HTERT RPE-1 (cell line): Measurements from ENCODE around the gene PSMD3.
"Not testable (repeated sequence)": the region's sequence is repeated elsewhere in the genome, so short reads cannot be mapped to it uniquely, and the experiment has no call there.

Experiments
- in situ Hi-C: fragments of 300-500 bp; cut with MboI; formaldehyde crosslinking; loops from 4 replicates; pipeline ENCODE4 v1.14.3; 2020; ENCODE audit warnings: low sequenced_read_pairs

Gene PSMD3

GRCh38 chr17:39995438-39995837 lies 14.8 kb downstream of the PSMD3 start:
- in situ Hi-C loops, result no loop called here

GRCh38 chr17:39996162-39996561 lies 15.6 kb downstream of the PSMD3 start:
- in situ Hi-C loops, result no loop called here

GRCh38 chr17:39996800-39997199 lies 16.2 kb downstream of the PSMD3 start:
- in situ Hi-C loops, result no loop called here

- in situ Hi-C loops, result no loop called here
Measured at GRCh38 chr17:39997543-39997942, 16.9 kb downstream of the PSMD3 start.

- in situ Hi-C loops, result no loop called here
Measured at GRCh38 chr17:39999067-39999466, 18.5 kb downstream of the PSMD3 start.

GRCh38 chr17:40000161-40000560 lies 19.6 kb downstream of the PSMD3 start:
- in situ Hi-C loops, result no loop called here

GRCh38 chr17:40001335-40001734 lies 20.7 kb downstream of the PSMD3 start:
- in situ Hi-C loops, result not testable (repeated sequence)

- in situ Hi-C loops, result no loop called here
Measured at GRCh38 chr17:40004072-40004471, 23.5 kb downstream of the PSMD3 start.

- in situ Hi-C loops, result no loop called here
Measured at GRCh38 chr17:40004712-40005111, 24.1 kb downstream of the PSMD3 start.

GRCh38 chr17:40005520-40005919 lies 24.9 kb downstream of the PSMD3 start:
- in situ Hi-C loops, result no loop called here

- in situ Hi-C loops, result not testable (repeated sequence)
Measured at GRCh38 chr17:40010946-40011500, 30.4 kb downstream of the PSMD3 start.

GRCh38 chr17:40012017-40012647 lies 31.5 kb downstream of the PSMD3 start:
- in situ Hi-C loops, result not testable (repeated sequence)

- in situ Hi-C loops, result no loop called here
Measured at GRCh38 chr17:40014375-40014980, 33.9 kb downstream of the PSMD3 start.

GRCh38 chr17:40015005-40015997 lies 34.7 kb downstream of the PSMD3 start, which contains the start of gene CSF3:
Gene CSF3, plus strand, starts transcription at chr17:40015440. Its CDS starts 35 bp downstream, at chr17:40015475.
- in situ Hi-C loops, result no loop called here

- in situ Hi-C loops, result no loop called here
Measured at GRCh38 chr17:40015998-40016985, 35.7 kb downstream of the PSMD3 start.

- in situ Hi-C loops, result no loop called here
Measured at GRCh38 chr17:40017422-40018080, 36.9 kb downstream of the PSMD3 start.

GRCh38 chr17:40018211-40019121 lies 37.9 kb downstream of the PSMD3 start:
- in situ Hi-C loops, result no loop called here
